NCI-H146 treated with DMSO at 0.1 percent for 48 hours (cell line): ENCODE results near the gene CDC14A.
"Not testable (repeated sequence)": the region's sequence is repeated elsewhere in the genome, so short reads cannot be mapped to it uniquely, and the experiment has no call there.

Source experiments
- DNase-seq: peaks from one replicate; lab custom pipeline; 2025; ENCODE audit not compliant: unreplicated experiment; lab: John Stamatoyannopoulos, UW

Gene CDC14A

DNA sequence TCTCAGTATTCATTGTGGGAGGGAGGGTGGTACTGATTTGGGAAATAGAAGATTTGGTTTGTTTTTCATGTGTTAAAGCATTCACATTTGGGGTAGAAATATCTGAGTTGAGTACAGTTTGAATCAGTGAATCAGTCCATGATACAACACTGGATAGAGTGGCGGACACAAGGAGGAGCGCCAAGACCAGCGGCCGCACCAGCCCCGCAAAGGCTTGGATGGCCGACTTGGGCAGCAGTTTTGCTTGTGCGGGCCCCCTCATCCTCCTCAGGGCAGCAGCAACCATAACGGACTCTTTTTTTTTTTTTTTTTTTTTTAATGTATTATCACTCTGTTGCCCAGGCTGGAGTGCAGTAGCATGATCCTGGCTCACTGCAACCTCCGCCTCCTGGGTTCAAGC lies 20.0 kb upstream of the CDC14A start:
- DNase-seq, result no peak

DNA sequence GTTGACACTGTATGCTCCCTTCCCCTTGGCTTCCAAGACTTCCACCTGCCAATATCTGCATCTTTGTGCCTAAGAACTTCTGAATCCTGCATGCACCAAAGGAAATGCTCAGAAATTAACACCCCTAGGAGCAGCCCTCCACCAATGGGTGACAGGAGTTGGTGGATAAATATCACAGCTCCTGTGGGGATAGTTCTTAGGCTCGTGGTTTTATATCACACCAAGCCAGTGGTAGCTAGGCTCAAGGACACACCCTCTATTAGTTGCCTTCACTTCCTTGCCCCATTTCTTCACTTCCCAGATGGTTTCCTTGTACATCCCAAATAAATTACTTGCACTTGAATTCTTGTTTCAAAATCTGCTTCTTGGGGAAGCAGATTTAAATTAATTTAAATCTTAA lies 16.9 kb upstream of the CDC14A start:
- DNase-seq, result no peak

DNA sequence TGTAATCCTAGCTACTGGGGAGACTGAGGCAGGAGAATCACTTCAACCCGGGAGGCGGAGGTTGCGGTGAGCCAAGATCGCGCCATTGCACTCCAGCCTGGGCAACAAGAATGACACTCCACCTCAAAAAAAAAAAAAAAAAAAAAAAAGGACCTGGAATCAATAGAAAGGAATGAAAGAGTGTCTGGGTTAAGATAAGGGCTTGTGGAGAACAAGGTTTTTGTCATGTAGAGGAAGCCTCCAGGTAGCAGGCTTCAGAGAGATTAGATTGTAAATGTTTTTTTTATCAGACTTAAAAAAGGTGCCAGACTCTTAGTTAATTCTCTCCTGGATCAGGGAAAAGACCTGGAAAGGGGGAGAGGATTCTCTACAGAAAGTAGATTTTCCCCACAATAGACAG lies 14.4 kb upstream of the CDC14A start:
- DNase-seq, result not testable (repeated sequence)

DNA sequence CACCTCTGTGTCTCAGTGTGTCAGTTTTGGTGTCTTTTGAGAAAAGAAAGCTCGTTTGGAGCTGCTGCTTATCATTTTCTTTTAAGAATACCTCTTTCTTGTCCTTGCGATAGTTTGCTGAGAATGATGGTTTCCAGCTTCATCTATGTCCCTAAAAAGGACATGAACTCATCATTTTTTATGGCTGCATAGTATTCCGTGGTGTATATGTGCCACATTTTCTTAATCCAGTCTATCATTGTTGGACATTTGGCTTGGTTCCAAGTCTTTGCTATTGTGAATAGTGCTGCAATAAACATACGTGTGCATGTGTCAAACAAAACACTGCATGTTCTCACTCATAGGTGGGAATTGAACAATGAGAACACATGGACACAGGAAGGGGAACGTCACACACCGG lies 12.6 kb upstream of the CDC14A start:
- DNase-seq, result not testable (repeated sequence)

DNA sequence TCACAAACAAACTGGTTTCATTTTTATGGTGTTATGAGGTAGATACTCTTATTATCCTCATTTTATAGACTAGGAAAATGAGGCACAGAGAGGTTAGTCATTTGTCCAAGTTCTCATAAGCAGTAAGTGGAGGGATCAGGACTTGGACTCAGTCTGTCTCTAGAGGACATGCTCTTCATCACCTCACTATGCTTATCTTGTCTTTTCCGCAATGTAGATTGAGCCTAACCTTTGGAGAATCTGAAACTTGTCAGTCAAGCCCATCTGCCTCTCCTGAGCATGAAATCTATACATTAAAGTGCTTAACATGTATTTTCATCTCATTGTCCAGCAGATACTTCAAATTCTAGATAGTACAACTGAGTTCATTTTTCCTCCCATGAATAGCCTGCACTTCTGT lies 11.8 kb upstream of the CDC14A start:
- no peak for DNase-seq

DNA sequence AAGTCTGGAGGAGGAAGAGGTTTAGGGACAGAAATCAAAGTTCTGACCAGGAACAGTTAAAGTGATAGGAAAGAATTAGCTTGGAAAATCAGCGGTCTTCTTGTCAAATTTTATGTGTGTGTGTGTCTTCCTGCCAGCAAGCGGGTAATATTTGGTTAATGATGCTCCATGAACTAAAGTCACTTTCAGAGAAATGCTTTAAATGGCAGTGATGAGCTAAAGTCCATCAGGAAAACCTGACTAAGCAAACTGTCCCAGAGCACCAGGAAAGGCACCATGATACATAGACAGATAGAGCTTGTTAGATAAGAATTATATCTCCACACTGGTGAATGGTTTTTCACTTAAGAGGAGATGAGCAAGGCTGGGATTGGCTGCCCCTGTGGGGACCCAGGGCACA lies 10.0 kb upstream of the CDC14A start:
- no peak for DNase-seq

DNA sequence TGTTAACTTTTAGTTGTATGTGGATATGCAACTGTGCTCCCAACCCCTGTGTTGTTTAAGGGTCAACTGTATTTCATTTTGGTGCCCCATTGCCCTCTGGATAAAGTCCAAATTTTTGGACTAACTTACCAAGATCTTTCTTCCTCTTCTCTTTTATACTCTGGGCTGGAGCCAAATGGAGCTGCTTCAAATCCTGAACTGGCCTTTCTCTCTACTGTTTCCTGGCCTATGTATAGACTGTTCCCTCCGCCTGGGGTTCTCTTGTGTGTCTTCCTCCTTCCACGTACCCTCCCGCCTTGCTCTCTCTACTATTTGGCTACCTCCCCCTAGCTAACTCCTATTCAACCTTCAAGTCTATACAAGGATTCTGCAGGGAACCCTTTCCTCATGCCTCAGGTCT lies 8.4 kb upstream of the CDC14A start:
- no peak for DNase-seq

DNA sequence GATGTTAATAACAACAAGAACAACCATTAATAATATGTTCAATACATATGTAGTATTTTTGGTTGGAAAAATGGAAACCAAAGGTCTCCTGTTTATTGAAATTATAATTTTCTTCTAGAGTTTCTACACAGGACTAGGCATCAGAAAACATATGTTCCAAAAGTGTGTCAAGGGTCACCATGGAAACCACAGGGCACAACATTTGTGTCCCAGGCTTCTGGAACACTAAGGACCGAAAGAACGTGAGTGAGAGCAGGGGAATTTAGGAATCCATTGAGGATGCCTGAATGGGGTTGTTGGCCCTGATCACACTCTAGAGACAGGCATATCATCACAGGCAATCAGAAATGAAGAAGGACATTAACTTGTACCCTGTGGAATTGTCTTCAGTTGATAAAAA lies 7.5 kb upstream of the CDC14A start:
- no peak for DNase-seq

DNA sequence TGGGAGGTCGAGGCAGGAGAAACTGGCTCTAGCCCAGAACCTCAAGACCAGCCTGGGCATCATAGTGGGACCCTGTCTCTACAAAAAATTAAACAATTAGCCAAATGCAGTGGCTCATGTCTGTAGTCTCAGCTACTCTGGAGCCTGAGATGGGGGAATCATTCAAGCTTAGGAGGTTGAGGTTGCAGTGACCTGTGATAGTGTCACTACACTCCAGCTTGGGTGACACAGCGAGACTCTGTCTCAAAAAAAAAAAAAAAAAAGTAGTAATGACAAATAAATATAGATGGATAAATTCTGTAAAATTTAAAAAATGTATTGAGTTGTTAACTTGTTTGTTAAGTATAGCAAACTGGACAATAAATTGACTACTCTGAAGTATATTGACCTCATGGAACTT lies 5.9 kb upstream of the CDC14A start:
- DNase-seq, result no peak

DNA sequence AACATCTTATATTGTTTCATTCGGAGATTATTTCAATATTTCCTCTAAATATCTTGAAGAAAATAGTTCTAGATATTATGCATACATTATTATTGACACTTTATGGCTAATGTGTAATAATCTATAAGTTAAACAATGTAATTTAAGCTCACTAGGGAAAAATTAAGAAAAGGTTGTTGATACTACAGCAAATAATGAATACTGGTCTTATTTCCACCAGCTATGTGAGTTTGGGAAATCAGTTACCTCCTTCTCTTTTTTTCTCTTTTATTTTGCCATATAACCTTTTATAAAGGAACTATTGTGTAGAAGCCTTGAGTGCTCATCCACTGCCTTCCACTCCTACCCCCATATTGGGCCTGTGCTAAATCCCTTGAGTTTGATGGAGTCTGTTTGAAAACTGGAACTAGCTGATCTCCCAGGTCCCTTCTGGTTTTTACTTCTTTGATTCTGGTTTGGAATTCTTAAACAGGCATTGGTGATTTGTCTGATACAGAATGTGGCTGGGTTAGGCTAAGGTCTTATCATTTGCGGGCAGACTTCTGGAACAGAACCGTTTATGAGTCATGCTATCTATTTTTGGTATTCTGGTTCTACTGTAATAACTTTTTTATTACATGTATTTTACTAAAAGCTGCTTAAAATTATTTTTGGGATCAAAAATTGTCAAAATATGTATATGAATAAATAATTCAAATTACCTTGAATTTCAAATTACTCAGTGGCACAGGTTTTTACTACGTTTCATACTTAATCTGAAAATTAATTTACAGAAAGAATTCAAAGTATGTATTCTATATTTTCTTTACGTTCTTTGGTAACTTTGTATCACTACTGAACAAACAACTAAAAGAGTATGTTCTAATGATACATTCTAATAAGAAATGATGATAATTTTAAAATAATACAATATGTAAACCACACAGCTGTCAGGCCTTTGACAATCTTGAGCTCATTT lies 5.0 kb upstream of the CDC14A start:
- DNase-seq, result no peak

DNA sequence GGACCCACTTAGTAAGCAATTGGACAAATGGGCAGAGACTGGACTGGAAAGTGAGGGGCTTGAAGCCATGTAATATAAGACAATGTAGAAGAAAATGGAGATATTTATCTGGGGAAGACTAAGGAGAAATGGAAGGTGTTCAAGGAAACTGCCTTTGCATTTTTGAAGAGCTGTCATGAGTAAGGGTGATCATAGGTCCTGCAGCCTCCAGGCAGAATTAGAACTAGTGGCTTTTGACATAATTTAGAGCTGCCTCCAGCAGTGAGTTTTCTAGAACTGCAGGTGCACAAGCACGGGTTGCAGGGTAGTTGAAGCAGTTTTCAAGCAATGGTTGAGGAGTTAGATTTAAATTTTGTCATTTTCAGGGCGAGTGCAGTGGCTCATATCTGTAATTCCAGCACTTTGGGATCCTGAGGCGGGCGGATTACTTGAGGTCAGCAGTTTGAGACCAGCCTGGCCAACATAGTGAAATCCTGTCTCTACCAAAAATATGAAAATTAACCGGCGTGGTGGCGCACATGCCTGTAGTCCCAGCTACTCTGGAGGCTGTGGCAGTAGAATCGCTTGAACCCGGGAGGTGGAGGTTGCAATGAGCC lies 3.7 kb upstream of the CDC14A start:
- DNase-seq, result no peak

DNA sequence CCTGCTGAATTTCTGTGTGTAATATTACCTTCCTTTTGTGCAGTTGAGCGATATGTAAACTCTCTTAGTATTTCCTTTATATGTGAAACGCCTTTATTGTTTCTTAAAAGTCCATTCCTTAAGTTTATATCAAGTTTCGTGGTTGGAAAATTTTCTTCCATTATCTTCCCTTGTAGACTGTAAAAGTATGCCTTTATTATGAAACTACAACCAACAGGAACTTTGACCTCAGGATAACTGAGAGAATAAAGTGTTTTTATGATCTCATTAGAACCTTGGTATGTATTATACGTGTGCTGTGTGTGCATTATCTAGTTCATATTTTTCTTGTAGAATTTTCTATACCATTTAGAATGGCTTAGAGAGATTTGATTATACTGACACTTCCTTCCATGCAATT lies 3.1 kb upstream of the CDC14A start:
- no peak for DNase-seq

DNA sequence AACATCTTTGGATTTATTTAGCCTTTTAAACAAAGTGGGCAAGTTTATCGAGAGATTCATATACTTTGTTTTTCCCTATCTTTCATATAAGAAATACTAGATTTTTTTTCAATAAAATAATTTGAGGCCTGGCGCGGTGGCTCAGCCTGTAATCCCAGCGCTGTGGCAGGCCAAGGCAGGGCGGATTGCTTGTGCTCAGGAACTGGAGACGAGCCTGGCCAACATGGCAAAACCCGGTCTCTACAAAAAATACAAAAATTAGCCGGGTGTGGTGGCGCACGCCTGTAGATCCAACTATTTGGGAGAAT lies 1.6 kb upstream of the CDC14A start:
- DNase-seq, result no peak

DNA sequence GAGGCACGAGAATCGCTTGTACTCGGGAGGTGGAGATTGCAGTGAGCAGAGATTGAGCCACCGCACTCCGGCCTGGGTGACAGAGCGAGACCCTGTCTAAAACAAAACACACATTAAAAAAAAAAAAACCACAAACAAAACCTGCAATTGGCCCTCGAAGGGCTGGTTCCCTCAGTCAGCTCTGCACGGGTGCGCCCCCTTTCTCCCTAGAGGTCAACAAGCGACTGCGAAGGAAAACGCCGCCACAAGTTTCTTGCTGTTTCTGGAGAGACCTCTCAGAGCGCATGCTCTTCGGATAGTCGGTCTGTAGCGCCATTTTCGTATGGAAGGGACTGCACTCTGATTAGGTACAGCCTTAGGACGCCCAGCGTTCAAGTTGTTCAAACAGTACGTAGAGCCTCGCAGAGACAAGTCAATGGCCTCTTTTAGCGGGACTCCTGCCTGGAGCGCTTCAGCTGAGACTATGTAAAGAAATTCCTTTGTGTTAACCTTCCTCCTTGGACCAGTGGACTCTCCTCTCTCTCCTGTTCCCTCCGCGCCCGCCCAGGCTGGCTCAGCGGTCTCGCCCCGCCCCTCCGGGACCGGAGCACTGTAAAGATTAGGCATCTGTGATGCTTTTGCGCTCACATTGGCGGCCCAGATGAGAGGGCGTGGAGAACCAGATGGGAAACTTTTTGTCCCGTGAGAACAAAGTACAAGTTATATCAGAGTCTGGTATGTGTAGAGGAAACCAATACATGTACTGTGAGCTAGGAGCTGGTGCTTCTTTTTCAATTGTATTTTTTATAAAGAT lies 1.0 kb upstream of the CDC14A start:
- DNase-seq, result peak; percentile 91

DNA sequence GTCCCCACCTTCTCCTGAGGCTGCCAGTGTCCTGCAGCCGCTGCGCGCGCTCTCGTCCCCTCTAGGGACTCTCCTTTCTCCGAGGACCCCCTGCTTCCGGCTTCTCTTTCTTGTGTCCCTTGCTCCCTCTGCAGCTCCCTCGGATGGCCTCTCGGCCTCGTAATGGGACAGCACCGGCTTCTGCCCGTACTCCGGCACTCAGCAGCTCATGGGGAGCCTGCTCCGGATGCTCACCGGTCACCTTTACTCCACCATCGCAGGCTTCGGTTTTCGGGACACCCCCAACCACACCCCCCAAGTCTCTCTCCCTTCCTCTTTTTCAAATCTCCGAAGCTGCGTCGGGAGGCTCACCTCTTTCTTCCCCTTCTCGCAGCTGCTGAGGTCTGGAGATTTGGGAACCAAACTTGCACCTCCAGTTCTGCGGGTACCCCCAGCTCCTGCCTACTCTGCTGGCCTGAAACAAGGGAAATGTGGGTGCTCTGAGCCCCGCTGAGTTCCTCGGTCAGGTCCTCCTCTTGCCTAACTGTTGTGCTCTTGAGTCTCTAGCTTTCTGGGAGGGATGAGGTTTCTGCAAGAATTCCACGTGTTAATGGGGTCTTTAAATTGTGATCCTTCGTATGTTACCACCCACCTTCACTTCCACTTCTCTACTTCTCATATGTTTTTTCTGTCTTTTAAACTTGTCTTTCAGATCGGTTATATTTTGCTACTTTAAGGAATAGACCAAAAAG lies 930 bp downstream of the CDC14A start:
- no peak for DNase-seq

DNA sequence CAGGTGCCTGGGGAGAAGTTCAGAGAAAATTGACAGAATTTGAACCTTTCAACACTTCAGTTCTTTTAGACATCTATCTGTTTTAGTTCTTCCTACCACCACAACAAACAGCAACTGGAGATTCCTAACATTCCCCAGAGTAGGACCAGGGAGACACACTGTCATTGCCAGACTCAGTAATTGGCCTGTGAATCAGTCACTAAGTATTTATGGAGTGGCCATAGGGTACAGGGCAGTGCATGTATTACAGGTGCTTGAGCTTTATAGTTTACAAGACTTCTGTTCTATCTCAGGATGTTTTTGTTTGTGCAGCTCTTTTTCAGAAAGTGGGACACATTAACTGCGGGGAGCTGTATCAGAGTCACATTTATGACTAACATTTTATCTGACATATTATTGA lies 1.7 kb downstream of the CDC14A start:
- DNase-seq, result no peak

DNA sequence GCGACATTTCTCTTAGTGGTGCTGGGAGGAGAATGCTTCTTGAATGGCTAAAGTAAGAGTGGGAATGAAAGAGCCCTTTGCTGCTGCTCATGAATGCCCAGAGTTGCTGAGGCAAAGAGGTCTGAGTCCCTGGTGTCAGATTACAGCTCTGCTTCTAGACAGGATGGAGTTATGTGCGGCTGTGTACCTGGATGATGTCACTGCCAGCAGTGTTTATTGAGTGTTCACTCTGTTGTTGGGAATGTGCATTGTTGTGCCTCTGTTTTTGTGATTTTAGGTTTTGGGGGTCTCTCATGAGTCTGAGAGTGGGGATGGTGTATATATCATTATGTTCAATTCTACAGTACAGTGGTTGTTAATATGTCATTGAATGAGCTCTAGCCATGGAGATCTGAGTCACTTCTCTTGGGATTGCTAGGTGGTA lies 2.7 kb downstream of the CDC14A start:
- DNase-seq, result peak; percentile 62

DNA sequence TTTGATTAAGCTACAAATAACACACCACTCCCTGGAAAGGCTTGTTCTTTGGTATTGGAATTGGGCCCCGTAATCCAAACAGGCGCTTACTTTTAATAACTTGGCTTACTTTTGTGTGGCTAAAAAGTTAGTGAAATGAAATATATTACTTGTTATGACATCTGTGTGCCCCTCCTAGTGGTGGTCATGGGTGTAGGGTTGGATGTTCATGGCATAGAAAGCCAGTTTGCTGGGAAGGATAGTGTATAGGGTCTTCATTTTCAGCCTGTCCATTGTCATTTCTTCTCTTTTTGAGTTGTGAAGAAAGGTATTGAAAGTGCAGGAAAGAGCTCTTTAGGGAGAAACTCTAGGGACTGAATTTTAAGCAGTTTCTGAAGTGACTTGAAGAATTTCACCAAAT lies 5.9 kb downstream of the CDC14A start:
- no peak for DNase-seq

DNA sequence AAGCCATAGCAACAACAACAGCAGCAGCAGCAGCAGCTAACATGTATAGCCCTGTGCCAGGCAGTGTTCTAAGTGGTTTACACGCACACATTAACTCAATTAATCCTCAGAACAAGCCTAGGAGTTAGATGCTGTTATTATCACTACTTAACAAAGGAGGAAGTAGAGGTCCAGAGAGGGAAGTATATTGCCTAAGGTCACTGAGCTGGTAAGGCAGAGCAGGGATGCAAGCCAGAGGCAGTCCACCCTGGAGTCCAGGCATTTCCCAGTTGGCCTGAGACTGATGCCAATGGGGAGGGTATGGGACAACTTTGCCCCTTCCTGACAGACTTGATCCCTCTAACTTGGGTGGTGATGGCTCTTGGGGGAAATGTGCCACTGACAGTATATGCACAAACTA lies 6.8 kb downstream of the CDC14A start:
- no peak for DNase-seq

DNA sequence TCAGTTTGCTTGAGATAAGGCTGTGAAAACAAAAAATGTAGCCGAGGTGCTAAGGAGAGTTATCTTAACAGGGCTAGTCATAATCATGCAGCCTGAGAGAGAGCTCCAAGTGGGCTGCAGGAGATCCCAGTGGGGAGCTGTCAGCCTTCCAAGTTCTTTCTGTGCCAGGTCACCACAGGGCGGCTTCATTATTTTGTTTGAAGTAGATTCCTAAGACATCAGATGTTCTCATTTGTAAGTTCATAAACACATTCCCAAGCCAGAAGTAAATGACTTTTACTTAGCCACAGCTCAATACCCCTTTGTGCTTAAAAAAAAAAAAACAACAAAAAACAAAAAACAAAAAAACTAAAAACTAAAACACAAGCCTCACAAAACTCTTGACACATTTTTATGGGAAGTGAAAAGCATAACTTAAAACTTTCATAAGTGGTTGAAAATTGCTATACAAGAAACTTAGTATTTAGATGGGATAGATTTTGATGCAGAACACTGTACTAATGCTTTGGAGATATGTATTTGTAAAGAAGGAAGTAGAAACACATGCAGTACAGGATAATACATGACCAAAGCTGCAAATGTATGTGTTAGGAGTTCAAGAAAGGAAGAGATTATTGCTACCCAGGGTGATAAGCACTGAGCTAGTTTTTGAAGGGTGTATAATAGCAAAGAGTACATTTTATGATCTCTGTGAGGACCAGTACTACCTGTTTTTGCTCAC lies 8.6 kb downstream of the CDC14A start:
- DNase-seq, result no peak
